22Rv1 (cell line): Measurements from ENCODE around the gene CHST4.

ENCODE experiments used
- CTCF ChIP-seq: fragments of 450-650 bp; IDR thresholded peaks from 2 replicates; pipeline ENCODE4 v1.5.1; 2017; ENCODE audit warnings: mild to moderate bottlenecking
- ZFX ChIP-seq: fragments of 450-650 bp; IDR thresholded peaks from 2 replicates; pipeline ENCODE4 v1.6.1; 2017; ENCODE audit warnings: antibody characterized with exemption, borderline replicate concordance

GRCh38 chr16:71573387-71574094 is 47.3 kb downstream of the CHST4 start:
- TF ChIP-seq CTCF (no peak), ZFX (no peak)
